Measurements from ENCODE around the gene TOB1. TPM values are rescaled to one million over a fixed set of nuclear protein-coding genes. Genes with fewer than 3 reads are reported as not detected.

TOB1 gene
- total and polyA plus RNA-seq, 4 donors: 22.6 to 38.0 (median 36.8) TPM

DNA sequence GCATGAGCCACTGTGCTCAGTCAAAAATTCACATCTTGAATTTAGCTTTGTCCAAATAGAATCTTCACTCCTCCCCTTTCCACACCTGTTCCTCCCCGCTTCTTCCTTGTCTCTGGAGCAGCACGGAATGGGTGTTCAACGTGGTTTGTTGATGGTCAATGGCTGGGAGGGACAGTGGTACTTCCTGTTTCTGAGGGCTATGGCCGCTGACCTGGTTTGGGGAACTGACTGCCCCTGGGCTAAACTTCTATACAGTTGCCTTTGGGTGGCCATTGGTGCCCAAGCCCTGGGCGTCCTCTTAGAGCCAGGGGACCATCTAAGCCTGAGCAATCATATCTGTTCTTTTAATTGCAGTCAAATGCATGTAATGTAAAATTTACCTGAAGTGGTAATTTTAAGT, 49.9 kb downstream of the TOB1 start:
- Histone ChIP-seq H3K36me3 (ENCODE audit: control insufficient read depth, insufficient read depth, low read length) (no peaks in the 10 kb centered on the region), H3K4me1 (ENCODE audit: control insufficient read depth, insufficient read depth, low read length) (peaks cover 5% of the 10 kb centered on the region), H3K27ac (ENCODE audit: low read depth, low read length) (no peak overlapping the region), H3K4me3 (ENCODE audit: low read depth, low read length) (no peak overlapping the region), H3K27me3 (ENCODE audit: control insufficient read depth, insufficient read depth, low read length) (peaks cover 2% of the 10 kb centered on the region), H3K9me3 (ENCODE audit: control insufficient read depth, insufficient read depth, low read length) (no peaks in the 10 kb centered on the region)
- 79% methylated on average over 3 of the region's 5 CpGs for WGBS (ENCODE audit: insufficient coverage)
- DNase-seq (ENCODE audit: low read depth in 4 of 6, low spot score in 6 of 6): no peak

DNA sequence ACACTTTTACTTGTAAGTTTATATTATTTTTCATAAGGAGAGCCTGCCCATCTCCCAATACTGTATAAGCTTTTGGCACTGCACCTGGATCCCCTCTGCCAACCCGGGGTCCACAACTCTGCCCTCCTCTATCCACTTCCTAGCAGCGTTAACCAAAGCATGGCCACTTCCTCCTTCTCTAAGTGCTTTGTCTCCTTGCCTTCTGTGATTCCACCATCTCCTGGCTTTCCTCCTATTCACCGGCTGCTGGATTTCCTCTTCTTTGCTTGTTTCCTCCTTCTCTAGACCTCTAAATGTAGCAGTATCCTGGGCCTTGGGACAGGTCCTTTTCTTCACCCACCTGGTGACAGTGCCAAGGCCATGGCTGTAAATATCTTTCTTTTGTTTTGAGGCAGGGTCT, 50.8 kb downstream of the TOB1 start:
- H3K9me3 ChIP-seq (ENCODE audit: control insufficient read depth, insufficient read depth, low read length): no peaks in the 10 kb centered on the region

DNA sequence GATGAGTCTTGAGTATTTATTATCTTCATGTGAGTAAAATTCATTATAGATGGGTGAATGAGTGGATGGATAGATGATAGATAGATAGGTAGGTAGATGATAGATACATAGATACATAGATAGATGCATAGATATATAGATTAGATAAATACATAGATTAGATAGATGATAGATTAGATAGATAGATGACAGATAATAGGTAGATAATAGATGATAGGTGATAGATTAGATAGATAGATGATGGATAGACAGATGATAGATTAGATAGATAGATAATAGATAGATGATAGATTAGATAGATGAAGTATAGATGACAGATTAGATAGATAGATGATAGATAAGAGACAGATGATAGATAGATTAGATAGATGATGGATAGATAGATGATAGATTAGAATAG, 52.6 kb downstream of the TOB1 start:
- no peak for DNase-seq (ENCODE audit: low read depth in 4 of 6, low spot score in 6 of 6)
- H3K36me3 ChIP-seq (ENCODE audit: control insufficient read depth, insufficient read depth, low read length): no peaks in the 10 kb centered on the region
- H3K27ac ChIP-seq (ENCODE audit: low read depth, low read length): no peak overlapping the region
- H3K4me3 ChIP-seq (ENCODE audit: low read depth, low read length): no peak overlapping the region
- H3K9me3 ChIP-seq (ENCODE audit: control insufficient read depth, insufficient read depth, low read length): no peaks in the 10 kb centered on the region
- peaks cover 2% of the 10 kb centered on the region for H3K27me3 ChIP-seq (ENCODE audit: control insufficient read depth, insufficient read depth, low read length)
- peaks cover 5% of the 10 kb centered on the region for H3K4me1 ChIP-seq (ENCODE audit: control insufficient read depth, insufficient read depth, low read length)

More for the DNA sequence above, 50.8 kb downstream of the TOB1 start:
- no peaks in the 10 kb centered on the region for H3K36me3 ChIP-seq (ENCODE audit: control insufficient read depth, insufficient read depth, low read length)
- no peak overlapping the region for H3K27ac ChIP-seq (ENCODE audit: low read depth, low read length)
- no peak overlapping the region for H3K4me3 ChIP-seq (ENCODE audit: low read depth, low read length)
- peaks cover 2% of the 10 kb centered on the region for H3K27me3 ChIP-seq (ENCODE audit: control insufficient read depth, insufficient read depth, low read length)
- peaks cover 5% of the 10 kb centered on the region for H3K4me1 ChIP-seq (ENCODE audit: control insufficient read depth, insufficient read depth, low read length)
- DNase-seq (ENCODE audit: low read depth in 4 of 6, low spot score in 6 of 6): no peak
- 80% methylated on average over 3 of the region's 3 CpGs for WGBS (ENCODE audit: insufficient coverage)

Other genes starting within 250 kb of the TOB1 start
- under 1 TPM; 0.17 to 0.69 TPM for gene ABCC3, start 231.5 kb downstream of the TOB1 start, total RNA-seq
- gene ABCC3, start 231.5 kb downstream of the TOB1 start, polyA plus RNA-seq (ENCODE audit: insufficient read length in 2 of 2): 1 to 10 TPM in 1 of 2 donors, under 1 TPM in 1; 0.52 to 1.2 TPM
- gene ANKRD40, start 158.4 kb downstream of the TOB1 start, total RNA-seq: 10 to 100 TPM; 39.3 to 47.5 TPM
- 10 to 100 TPM; 35.7 to 41.4 TPM for gene ANKRD40, start 158.4 kb downstream of the TOB1 start, polyA plus RNA-seq (ENCODE audit: insufficient read length in 2 of 2)
- 100 to 1,000 TPM in 1 of 2 donors, 10 to 100 TPM in 1; 79.3 to 149 TPM for gene LUC7L3, start 146.8 kb downstream of the TOB1 start, total RNA-seq
- gene LUC7L3, start 146.8 kb downstream of the TOB1 start, polyA plus RNA-seq (ENCODE audit: insufficient read length in 2 of 2): 100 to 1,000 TPM; 495 to 555 TPM
- gene ANKRD40CL, start 98.8 kb downstream of the TOB1 start, total RNA-seq: not detected
- under 1 TPM in 1 of 2 donors, not detected in 1; 0.63 TPM for gene ANKRD40CL, start 98.8 kb downstream of the TOB1 start, polyA plus RNA-seq (ENCODE audit: insufficient read length in 2 of 2)
- 100 to 1,000 TPM in 1 of 2 donors, 1 to 10 TPM in 1; 9.9 to 111 TPM for gene WFIKKN2, start 30.8 kb downstream of the TOB1 start, total RNA-seq
- gene WFIKKN2, start 30.8 kb downstream of the TOB1 start, polyA plus RNA-seq (ENCODE audit: insufficient read length in 2 of 2): 10 to 100 TPM in 1 of 2 donors, 1 to 10 TPM in 1; 6.3 to 16.9 TPM

Measured in spinal cord (tissue), 10 donors.